ENCODE measurements around the gene ADTRP.

- TF ChIP-seq CTCF (conservative IDR thresholded peaks at IDR 0.05 in 1 of 2, IDR thresholded peaks at IDR 0.05 in 1 of 2; ENCODE audit: low read depth in 1 of 2, low read length in 2 of 2) (no peak), EZH2 (IDR thresholded peaks at IDR 0.05; ENCODE audit: low read length, missing control alignments) (no peak)
Observed at GRCh38 chr6:11812439-11812838, 33.8 kb upstream of the ADTRP start.
